Aorta (tissue), 5 donors: ENCODE measurements around the gene PTPN4. TPM values are rescaled to one million over a fixed set of nuclear protein-coding genes. Genes with fewer than 3 reads are reported as not detected.

Source experiments
- ATAC-seq: fragments of 200-7000 bp; cut with Tn5 transposase; one replicate; pipeline ENCODE4 v1.9.1; 2022; ENCODE audit warnings: moderate library complexity; ENCODE audit not compliant: low FRiP score
- DNase-seq, 2 donors: peaks; one replicate each; pipeline ENCODE4 v3.0.0-alpha.2; 2020
- H3K27ac ChIP-seq, 2 donors: one replicate each; pipeline ENCODE4 v1.5.1; 2013; ENCODE audit warnings: low read length in 2 of 2, mild to moderate bottlenecking in 2 of 2, moderate library complexity in 2 of 2, control low read depth in 1 of 2, inconsistent platforms in 1 of 2, low read depth in 1 of 2
- H3K27me3 ChIP-seq, 2 donors: one replicate each; pipeline ENCODE4 v1.6.1; 2013; ENCODE audit warnings: control low read depth in 1 of 2, low read length in 1 of 2, mild to moderate bottlenecking in 1 of 2, moderate library complexity in 1 of 2; ENCODE audit not compliant: insufficient read depth in 2 of 2, control insufficient read depth in 1 of 2
- H3K36me3 ChIP-seq, 2 donors: one replicate each; pipeline ENCODE4 v1.6.1; 2013; ENCODE audit warnings: control low read depth in 1 of 2, low read length in 1 of 2, mild to moderate bottlenecking in 1 of 2; ENCODE audit not compliant: insufficient read depth in 2 of 2, control insufficient read depth in 1 of 2
- H3K4me1 ChIP-seq, 2 donors: one replicate each; pipeline ENCODE4 v1.6.1; 2013; ENCODE audit warnings: low read length in 2 of 2, control low read depth in 1 of 2, mild to moderate bottlenecking in 1 of 2, moderate library complexity in 1 of 2; ENCODE audit not compliant: insufficient read depth in 2 of 2, control insufficient read depth in 1 of 2
- H3K4me3 ChIP-seq, 2 donors: one replicate each; pipeline ENCODE4 v1.5.1; 2013; ENCODE audit warnings: low read length in 2 of 2, control low read depth in 1 of 2, mild to moderate bottlenecking in 1 of 2
- H3K9me3 ChIP-seq: one replicate; pipeline ENCODE4 v1.6.1; 2013; ENCODE audit warnings: mild to moderate bottlenecking, low read length; ENCODE audit not compliant: control insufficient read depth
- WGBS, 2 donors: extraction: QIAGEN DNeasy Blood & Tissue Kit; methylation state at CpG; one replicate each; pipeline ENCODE4 v1.1.7; 2013; 5-methylcytosine and 5-hydroxymethylcytosine counted together
- intact Hi-C, 2 donors: fragments of 100-400 bp; cut with DNase I; formaldehyde crosslinking; loops; one replicate each; pipeline versions ENCODE4 v1.14.2 to v1.15.0; 2022
- polyA plus RNA-seq, 2 donors: library from polyadenylated mRNA; stranded (reverse); fragments of 200-250 nt; gene quantifications; one replicate each; pipeline ENCODE4 v1.2.3, GENCODE V29; 2013
- total RNA-seq, 2 donors: library from RNA; stranded (reverse); fragmentation: NEBNext Ultra II Directional; extraction: Animal tissue kit (Norgen Biotek cat#: 25700); gene quantifications; one replicate each; pipeline ENCODE4 v1.2.1, GENCODE V29; 2021
- donor health status: healthy with polysubstance abuse.
- donor health status: Bipolar disorder and iron deficiency.
- donor health status: DM: no; HTN: no; CAD: no.
- donor health status: DM: no; HTN: no; CAD: no.
- donor health status: DM: yes; HTN: yes; CAD: no.

PTPN4 gene
- total and polyA plus RNA-seq, 4 donors: 2.1 to 39.0 (median 11.6) TPM

GRCh38 chr2:120004254-120004653 lies 244.5 kb downstream of the PTPN4 start:
- H3K9me3 ChIP-seq: no peaks in the 10 kb centered on the region
- DNase-seq (no peak), ATAC-seq (no peak)
- H3K36me3 ChIP-seq: no peaks in the 10 kb centered on the region
- no peak overlapping the region for H3K27ac ChIP-seq
- no peaks in the 10 kb centered on the region for H3K27me3 ChIP-seq
- intact Hi-C loops: no loop called here
- H3K4me1 ChIP-seq: no peaks in the 10 kb centered on the region
- H3K4me3 ChIP-seq: no peak overlapping the region

- Histone ChIP-seq H3K27ac (no peak overlapping the region), H3K4me1 (no peaks in the 10 kb centered on the region), H3K9me3 (no peaks in the 10 kb centered on the region), H3K4me3 (no peak overlapping the region), H3K36me3 (no peaks in the 10 kb centered on the region), H3K27me3 (no peaks in the 10 kb centered on the region)
- WGBS, 2 donors: 93 to 95% methylated on average over 11 of the region's 11 CpGs
- ATAC-seq (no peak), DNase-seq (no peak)
- intact Hi-C loops: no loop called here
Observed at GRCh38 chr2:120005834-120006521, 246.3 kb downstream of the PTPN4 start.

- H3K36me3 ChIP-seq: no peaks in the 10 kb centered on the region
- ATAC-seq (no peak), DNase-seq (no peak)
- intact Hi-C loops: no loop called here
- H3K4me3 ChIP-seq: no peak overlapping the region
- H3K4me1 ChIP-seq: no peaks in the 10 kb centered on the region
- no peaks in the 10 kb centered on the region for H3K9me3 ChIP-seq
- H3K27ac ChIP-seq: no peak overlapping the region
- no peaks in the 10 kb centered on the region for H3K27me3 ChIP-seq
- 91 to 94% methylated on average over 4 of the region's 4 CpGs for WGBS, 2 donors
Observed at GRCh38 chr2:120007851-120008250, 248.1 kb downstream of the PTPN4 start.

GRCh38 chr2:120012363-120012762 lies 252.6 kb downstream of the PTPN4 start:
- ATAC-seq: no peak
- peak overlapping the region; percentile 63 to 93 for H3K4me3 ChIP-seq
- intact Hi-C loops: loop anchor here in 1 of 2 donors (10.0 kb wide), 1 partner anchor 258 kb away; the partner anchor contains the start of gene PTPN4
- no peaks in the 10 kb centered on the region for H3K4me1 ChIP-seq
- H3K36me3 ChIP-seq: no peaks in the 10 kb centered on the region
- no peak for DNase-seq
- H3K27me3 ChIP-seq: no peaks in the 10 kb centered on the region
- 20 to 24% methylated on average over 8 of the region's 8 CpGs for WGBS, 2 donors
- H3K27ac ChIP-seq: no peak overlapping the region
- H3K9me3 ChIP-seq: no peaks in the 10 kb centered on the region

GRCh38 chr2:120012771-120013596 lies 253.3 kb downstream of the PTPN4 start, which contains the start of gene EPB41L5:
EPB41L5 (plus strand) TSS chr2:120013077; CDS start chr2:120019085, 6,008 bp downstream.
- intact Hi-C loops: loop anchor here in 1 of 2 donors (10.0 kb wide), 1 partner anchor 258 kb away; the partner anchor contains the start of gene PTPN4
- Histone ChIP-seq H3K27ac (peak within 1 kb of the TSS in 1 of 2 donors; percentile 84), H3K9me3 (no peaks in the 10 kb centered on the region), H3K4me3 (peak within 1 kb of the TSS; percentile 92 to 93), H3K36me3 (no peaks in the 10 kb centered on the region), H3K4me1 (no peaks in the 10 kb centered on the region), H3K27me3 (no peaks in the 10 kb centered on the region)
- WGBS, 2 donors: 1% methylated on average over 101 to 104 of the region's 104 CpGs
- ATAC-seq (peak; percentile 98), DNase-seq (peak; percentile 95 to 98)

- Histone ChIP-seq H3K36me3 (no peaks in the 10 kb centered on the region), H3K4me3 (peak overlapping the region; percentile 92 to 93), H3K27ac (peak overlapping the region in 1 of 2 donors; percentile 84), H3K27me3 (no peaks in the 10 kb centered on the region), H3K4me1 (no peaks in the 10 kb centered on the region), H3K9me3 (no peaks in the 10 kb centered on the region)
- 15 to 20% methylated on average over 17 of the region's 17 CpGs for WGBS, 2 donors
- no peak for DNase-seq
- ATAC-seq: no peak
- intact Hi-C loops: loop anchor here in 1 of 2 donors (10.0 kb wide), 1 partner anchor 259 kb away; the partner anchor contains the start of gene PTPN4
Observed at GRCh38 chr2:120013597-120014223, 254.0 kb downstream of the PTPN4 start.

GRCh38 chr2:120014226-120014980 lies 254.7 kb downstream of the PTPN4 start:
- H3K36me3 ChIP-seq: no peaks in the 10 kb centered on the region
- intact Hi-C loops: loop anchor here in 1 of 2 donors (10.0 kb wide), 1 partner anchor 260 kb away; the partner anchor contains the start of gene PTPN4
- H3K27ac ChIP-seq: no peak overlapping the region
- H3K4me1 ChIP-seq: no peaks in the 10 kb centered on the region
- WGBS, 2 donors: 78 to 79% methylated on average over 8 of the region's 8 CpGs
- ATAC-seq: no peak
- H3K9me3 ChIP-seq: no peaks in the 10 kb centered on the region
- H3K4me3 ChIP-seq: peak overlapping the region in 1 of 2 donors; percentile 93
- H3K27me3 ChIP-seq: no peaks in the 10 kb centered on the region
- no peak for DNase-seq

- Histone ChIP-seq H3K4me3 (no peak overlapping the region), H3K9me3 (no peaks in the 10 kb centered on the region), H3K36me3 (no peaks in the 10 kb centered on the region), H3K4me1 (no peaks in the 10 kb centered on the region), H3K27me3 (no peaks in the 10 kb centered on the region), H3K27ac (no peak overlapping the region)
- intact Hi-C loops: loop anchor here in 1 of 2 donors (10.0 kb wide), 1 partner anchor 262 kb away; the partner anchor contains the start of gene PTPN4
- no peak for ATAC-seq
- 84 to 87% methylated on average over 3 of the region's 3 CpGs for WGBS, 2 donors
- no peak for DNase-seq
Observed at GRCh38 chr2:120016800-120017199, 257.1 kb downstream of the PTPN4 start.
